Measurements from ENCODE around the gene RSL24D1. TPM values are rescaled to one million over a fixed set of nuclear protein-coding genes. Genes with fewer than 3 reads are reported as not detected.
A peak's percentile ranks its signal among the peaks of the same experiment; 100 is the strongest.

RSL24D1 gene
- polyA plus RNA-seq, 1 experiment = 119 TPM

DNA sequence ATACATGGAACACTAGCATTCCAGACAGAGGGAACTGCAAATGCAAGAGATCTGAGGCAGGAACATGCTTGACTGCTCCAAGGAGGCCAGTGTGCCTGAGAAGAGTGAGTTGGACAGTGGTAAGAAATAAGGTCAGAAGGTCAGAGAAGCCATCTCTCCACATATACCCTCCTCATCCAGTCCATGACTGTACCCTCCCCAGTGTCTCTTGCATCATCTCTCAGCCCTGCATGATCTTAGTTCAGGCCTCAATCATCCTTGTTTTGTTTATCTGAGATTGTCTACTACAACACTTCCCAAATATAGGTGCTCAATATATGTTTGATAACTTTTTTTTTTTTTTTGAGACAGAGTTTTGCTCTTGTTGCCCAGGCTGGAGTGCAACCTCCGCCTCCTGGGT lies 5.5 kb upstream of the RSL24D1 start:
- CTCF ChIA-PET = interaction anchor here (1.0 kb wide), 1 partner anchor 15 kb away, joined by 3 read pairs; no protein-coding TSS in a partner anchor
- H3K4me3 ChIP-seq (ENCODE audit: low read depth, low read length) = no peak overlapping the region
- H3K9me3 ChIP-seq (ENCODE audit: control insufficient read depth, insufficient read depth, low read length) = no peaks in the 10 kb centered on the region
- POLR2A ChIA-PET = no interaction called here
- no peak for TF ChIP-seq CTCF (IDR thresholded peaks at IDR 0.05; ENCODE audit: low read depth, low read length)
- H3K27ac ChIP-seq (ENCODE audit: low read depth, low read length) = no peak overlapping the region
- H3K27me3 ChIP-seq (ENCODE audit: control insufficient read depth, insufficient read depth, low read length) = no peaks in the 10 kb centered on the region
- no peak for DNase-seq (ENCODE audit: low read depth, low spot score)

DNA sequence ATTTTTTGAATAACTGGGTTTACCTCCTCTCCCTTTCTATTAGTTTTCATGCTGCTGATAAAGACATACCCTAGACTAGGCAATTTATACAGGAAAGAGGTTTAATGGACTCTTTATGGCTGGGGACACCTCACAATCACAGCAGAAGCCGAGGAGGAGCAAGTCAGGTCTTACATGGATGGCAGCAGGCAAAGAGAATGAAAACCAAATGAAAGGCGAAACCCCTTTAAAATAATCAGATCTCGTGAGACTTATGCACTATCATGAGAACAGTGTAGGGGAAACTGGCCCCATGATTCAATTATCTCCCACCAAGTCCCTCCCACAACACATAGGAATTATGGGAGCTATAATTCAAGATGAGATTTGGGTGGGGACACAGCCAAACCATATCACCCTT lies 2.0 kb upstream of the RSL24D1 start:
- POLR2A ChIA-PET = no interaction called here
- no peak overlapping the region for H3K4me3 ChIP-seq (ENCODE audit: low read depth, low read length)
- no peak for TF ChIP-seq CTCF (IDR thresholded peaks at IDR 0.05; ENCODE audit: low read depth, low read length)
- no peak for DNase-seq (ENCODE audit: low read depth, low spot score)
- CTCF ChIA-PET = interaction anchor here (1.8 kb wide), 1 partner anchor 237 kb away, joined by 6 read pairs; no protein-coding TSS in a partner anchor
- no peak overlapping the region for H3K27ac ChIP-seq (ENCODE audit: low read depth, low read length)
- H3K27me3 ChIP-seq (ENCODE audit: control insufficient read depth, insufficient read depth, low read length) = no peaks in the 10 kb centered on the region
- no peaks in the 10 kb centered on the region for H3K9me3 ChIP-seq (ENCODE audit: control insufficient read depth, insufficient read depth, low read length)

GRCh38 chr15:55197719-55198118 lies 978 bp upstream of the RSL24D1 start:
- CTCF ChIA-PET = interaction anchor here (0.8 to 1.8 kb wide), 6 partner anchors 20 to 238 kb away, joined by 3 to 15 read pairs (median 4); partner anchors contain the start of genes CCPG1 and PIERCE2
- no peaks in the 10 kb centered on the region for H3K27me3 ChIP-seq (ENCODE audit: control insufficient read depth, insufficient read depth, low read length)
- POLR2A ChIA-PET = no interaction called here
- DNase-seq (ENCODE audit: low read depth, low spot score) = no peak
- H3K9me3 ChIP-seq (ENCODE audit: control insufficient read depth, insufficient read depth, low read length) = no peaks in the 10 kb centered on the region
- H3K27ac ChIP-seq (ENCODE audit: low read depth, low read length) = no peak overlapping the region
- TF ChIP-seq CTCF (IDR thresholded peaks at IDR 0.05; ENCODE audit: low read depth, low read length) = no peak
- peak overlapping the region; percentile 92 for H3K4me3 ChIP-seq (ENCODE audit: low read depth, low read length)

DNA sequence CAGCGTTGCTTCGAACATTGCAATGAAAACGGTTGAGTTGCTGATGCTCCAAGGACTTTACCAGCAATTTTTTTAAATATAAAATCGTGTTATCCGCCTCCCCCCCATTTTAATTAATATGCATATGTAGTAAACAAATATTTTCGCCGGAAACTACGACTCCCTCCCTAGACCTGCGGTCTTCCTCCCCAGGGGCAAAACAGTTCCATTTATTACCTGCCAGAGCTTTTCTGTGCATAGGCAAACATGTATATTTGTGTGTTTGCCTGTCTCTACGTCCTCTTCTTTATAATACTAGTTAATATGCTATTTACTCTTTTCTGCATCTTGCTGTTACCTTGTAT lies 593 bp upstream of the RSL24D1 start:
- ChIA-PET CTCF (interaction anchor here (0.8 to 1.8 kb wide), 8 partner anchors 20 to 238 kb away, joined by 3 to 15 read pairs (median 4); partner anchors contain the start of genes CCPG1 and PIERCE2), POLR2A (interaction anchor here (0.7 to 1.0 kb wide), 5 partner anchors 13 to 122 kb away, joined by 3 to 6 read pairs (median 3); partner anchors contain the start of genes PIGB and PIGBOS1)
- peak overlapping the region; percentile 92 for H3K4me3 ChIP-seq (ENCODE audit: low read depth, low read length)
- H3K9me3 ChIP-seq (ENCODE audit: control insufficient read depth, insufficient read depth, low read length) = no peaks in the 10 kb centered on the region
- no peak for DNase-seq (ENCODE audit: low read depth, low spot score)
- TF ChIP-seq CTCF (IDR thresholded peaks at IDR 0.05; ENCODE audit: low read depth, low read length) = no peak
- no peaks in the 10 kb centered on the region for H3K27me3 ChIP-seq (ENCODE audit: control insufficient read depth, insufficient read depth, low read length)
- H3K27ac ChIP-seq (ENCODE audit: low read depth, low read length) = peak overlapping the region; percentile 47

GRCh38 chr15:55195996-55196395 lies 745 bp downstream of the RSL24D1 start:
- ChIA-PET POLR2A (no interaction called here), CTCF (no interaction called here)
- Histone ChIP-seq H3K27ac (ENCODE audit: low read depth, low read length) (peak overlapping the region; percentile 94), H3K4me3 (ENCODE audit: low read depth, low read length) (peak overlapping the region; percentile 92), H3K27me3 (ENCODE audit: control insufficient read depth, insufficient read depth, low read length) (no peaks in the 10 kb centered on the region), H3K9me3 (ENCODE audit: control insufficient read depth, insufficient read depth, low read length) (no peaks in the 10 kb centered on the region)
- no peak for TF ChIP-seq CTCF (IDR thresholded peaks at IDR 0.05; ENCODE audit: low read depth, low read length)
- no peak for DNase-seq (ENCODE audit: low read depth, low spot score)

Data from AG04450 (cell line).